GM18858 (cell line): ENCODE measurements around the gene LMAN1L.

Experiments used
- ATAC-seq: cut with Tn5 transposase; IDR thresholded peaks from one replicate; pipeline ENCODE4 v1.9.1; 2021; ENCODE audit not compliant: unreplicated experiment

LMAN1L gene

DNA sequence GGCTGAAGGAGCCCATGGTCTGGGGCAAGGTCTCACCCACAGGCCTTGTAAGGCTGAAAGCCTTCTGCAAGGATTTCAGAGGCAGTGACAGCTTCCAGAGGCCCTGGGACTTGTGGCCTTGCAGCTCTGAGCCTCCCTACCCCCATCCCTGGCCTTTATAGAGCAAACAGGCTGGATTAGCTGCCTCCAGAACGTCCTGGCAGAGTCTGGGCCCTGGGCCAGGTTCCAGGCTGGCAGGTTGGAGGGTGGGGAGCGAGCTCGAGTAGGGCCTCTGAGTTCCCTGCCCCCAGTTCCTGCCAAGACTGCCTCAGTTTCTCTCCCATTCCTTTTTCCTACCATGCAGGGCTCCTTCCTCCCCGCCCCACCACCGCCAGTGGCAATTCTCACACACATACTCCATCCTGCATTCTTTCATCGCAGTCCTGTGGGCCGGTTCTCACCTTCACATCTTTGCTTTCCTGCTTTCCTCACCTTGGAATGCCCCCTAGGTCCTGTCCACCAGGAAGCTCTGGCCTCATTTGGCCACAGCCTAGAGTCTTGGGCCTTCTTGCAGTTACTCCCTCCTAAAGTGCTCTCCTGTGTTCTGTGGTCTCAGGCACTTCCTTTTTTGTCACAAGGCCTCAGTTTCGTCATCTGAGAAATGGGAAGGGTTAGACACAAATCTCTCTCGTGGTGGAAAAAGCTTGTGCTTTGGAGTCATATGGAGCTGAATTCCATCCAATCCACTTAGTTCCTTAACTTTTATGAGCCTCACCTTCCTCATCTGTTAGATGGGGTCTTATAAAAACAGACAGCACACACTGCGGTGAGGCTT, 2.7 kb downstream of the LMAN1L start:
- ATAC-seq, result no peak

DNA sequence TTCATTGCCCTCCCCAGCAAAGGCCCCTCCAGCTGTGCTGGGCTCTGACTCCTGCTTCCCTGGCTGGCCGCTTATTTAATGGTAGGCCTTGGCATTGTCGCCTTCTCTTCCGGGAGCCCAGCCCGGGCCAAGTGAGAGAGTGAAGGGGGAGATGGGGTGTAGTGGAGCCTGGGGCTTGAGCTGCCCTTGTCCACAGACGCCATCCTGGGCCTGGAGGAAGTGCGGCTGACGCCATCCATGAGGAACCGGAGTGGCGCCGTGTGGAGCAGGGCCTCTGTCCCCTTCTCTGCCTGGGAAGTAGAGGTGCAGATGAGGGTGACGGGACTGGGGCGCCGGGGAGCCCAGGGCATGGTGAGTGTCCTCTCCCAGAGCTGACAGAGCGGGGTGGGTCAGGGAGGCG, 3.3 kb downstream of the LMAN1L start:
- no peak for ATAC-seq

DNA sequence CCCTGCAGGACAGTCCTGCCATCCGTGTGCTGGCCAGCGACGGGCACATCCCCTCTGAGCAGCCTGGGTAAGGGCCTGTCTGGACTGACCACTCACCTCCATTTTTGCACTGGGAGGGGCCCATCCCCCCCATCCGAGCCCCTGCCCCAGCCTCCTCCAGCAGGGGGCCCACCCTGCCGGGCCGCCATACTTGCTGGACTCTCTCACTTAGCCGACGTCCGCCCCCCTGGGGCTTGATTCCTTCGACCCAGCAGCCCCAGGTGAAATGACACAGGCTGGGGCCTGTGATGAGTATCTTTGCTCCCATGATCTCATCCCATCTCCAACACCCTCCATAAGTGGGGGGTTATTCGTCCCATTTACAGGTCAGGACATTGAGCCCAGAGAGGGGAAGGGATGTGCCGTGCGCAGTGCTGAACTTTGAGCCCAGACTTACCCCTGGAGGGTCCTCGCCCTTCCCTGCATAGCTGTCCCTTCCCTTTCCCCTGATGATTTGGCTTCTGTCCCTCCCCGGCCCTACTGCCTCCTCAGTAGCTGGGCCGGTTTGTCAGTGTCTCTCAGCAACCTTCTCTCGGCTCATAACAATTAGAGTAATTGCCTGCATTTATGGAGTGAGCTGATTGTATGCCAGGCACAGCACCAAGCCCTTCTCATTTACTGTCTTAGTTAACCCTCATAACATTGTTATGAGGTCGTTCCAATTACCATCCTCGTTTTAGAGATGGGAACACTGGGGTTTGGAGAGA, 4.2 kb downstream of the LMAN1L start:
- ATAC-seq, result no peak

DNA sequence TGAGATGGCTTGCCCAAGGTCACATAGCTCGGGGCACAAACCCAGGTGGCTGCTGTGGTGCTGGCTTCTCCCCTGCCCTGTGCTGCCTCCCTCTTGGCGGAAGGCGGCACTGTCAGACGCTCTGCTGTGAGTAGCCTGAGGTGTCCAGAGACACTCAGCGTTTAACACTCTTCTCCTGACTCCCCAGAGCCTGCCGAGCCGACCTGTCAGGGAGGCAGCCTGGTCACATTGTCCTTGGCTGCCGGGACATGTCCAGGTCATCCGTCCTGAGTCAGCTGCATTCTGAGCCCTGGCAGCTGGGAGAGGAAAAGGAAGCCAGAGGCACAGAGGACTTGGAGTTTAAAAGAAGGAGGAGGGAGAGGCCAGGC, 4.7 kb downstream of the LMAN1L start:
- ATAC-seq, result no peak

DNA sequence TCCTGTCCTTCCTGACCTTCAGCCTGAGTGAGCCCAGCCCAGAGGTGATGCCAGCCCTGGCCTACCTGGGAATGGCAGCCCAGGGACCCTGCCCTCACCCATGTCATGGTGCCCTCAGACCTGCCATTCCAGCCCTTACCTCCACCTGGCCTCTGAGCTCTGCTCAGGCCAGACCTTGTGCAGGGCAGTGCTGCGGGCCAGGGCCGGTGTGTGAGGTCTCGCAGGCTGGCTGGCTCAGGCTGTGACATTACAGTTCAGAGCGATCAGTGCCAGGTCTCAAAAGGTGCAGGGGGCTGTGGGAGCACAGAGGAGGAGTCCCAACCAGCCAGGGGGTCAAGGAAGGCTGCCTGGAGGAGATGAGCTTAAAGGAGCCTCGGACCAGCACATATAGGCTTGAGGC, 7.4 kb downstream of the LMAN1L start:
- no peak for ATAC-seq

DNA sequence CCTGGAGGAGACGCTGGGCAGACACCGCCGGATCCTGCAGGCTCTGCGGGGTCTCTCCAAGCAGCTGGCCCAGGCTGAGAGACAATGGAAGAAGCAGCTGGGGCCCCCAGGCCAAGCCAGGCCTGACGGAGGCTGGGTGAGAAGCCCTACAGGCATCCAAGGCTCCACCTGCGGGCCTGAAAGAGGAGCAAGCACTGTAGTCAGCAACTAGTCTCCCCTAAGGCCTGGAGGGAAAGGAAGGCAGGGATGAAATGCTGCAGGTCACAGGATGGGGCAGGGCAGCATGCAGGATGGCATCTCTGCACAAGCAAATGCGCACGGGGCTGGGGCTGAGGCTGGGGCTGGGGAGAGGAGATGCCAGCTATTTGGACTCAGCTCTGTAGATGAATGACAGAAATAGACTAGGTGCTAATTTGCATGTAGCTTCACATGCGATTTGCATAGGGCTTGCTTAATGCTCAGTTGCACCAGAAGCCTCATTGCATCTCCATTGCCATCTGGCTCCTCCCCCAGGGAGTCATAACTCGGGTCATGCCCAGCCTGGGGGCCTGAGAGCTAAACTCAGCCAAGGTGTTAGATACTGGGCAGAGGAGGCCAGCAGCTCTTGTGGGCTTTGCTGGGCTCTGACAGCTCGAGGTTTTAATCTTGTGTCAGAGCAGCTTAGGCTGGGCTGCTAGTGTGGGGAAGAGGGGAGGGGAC, 8.6 kb downstream of the LMAN1L start:
- ATAC-seq, result no peak

DNA sequence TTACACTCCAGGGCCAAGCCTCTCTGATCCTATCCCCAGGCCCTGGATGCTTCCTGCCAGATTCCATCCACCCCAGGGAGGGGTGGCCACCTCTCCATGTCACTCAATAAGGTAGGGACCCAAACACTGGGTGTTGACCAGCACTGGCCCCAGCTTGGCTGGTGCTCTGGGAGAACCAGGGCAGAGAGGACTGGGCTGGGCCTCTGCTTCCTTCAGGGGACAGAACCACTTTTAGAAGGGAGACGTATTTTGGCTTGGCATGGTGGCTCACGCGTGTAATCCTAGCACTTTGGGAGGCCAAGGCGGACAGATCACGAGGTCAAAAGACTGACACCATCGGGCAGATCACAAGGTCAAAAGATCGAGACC, 9.1 kb downstream of the LMAN1L start:
- no peak for ATAC-seq

DNA sequence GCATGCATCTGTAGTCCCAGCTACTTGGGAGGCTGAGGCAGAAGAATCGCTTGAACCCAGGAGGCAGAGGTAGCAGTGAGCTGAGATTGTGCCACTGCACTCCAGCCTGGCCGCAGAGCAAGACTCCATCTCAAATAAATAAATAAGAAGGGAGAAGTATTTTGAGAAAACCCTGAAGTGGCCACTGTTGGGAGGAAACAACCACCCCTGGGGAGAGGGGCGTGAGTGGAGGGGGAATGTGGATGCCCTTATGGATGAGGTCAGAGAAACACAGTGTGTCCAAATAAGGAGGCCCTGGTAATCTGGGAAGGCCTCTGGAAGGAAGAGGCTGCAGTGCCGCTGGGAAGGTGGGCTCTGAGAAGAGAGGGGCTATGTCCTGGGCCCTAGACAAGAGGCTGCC, 9.6 kb downstream of the LMAN1L start:
- no peak for ATAC-seq

DNA sequence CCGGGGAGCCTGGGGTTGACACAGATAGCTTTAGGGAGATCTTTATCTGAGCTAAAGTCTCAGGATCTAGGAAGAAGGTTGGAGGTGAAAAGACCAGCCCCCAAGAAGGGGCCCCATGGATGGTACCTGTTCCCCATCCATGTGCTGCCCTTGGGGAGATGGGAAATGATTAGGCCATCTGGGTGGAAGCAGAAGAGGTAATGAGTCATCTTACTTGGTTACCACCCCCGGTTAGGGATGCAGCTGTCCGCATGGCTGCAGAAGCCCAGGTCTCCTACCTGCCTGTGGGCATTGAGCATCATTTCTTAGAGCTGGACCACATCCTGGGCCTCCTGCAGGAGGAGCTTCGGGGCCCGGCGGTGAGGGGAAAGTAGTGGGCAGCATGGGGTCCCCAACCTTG, 10.7 kb downstream of the LMAN1L start:
- no peak for ATAC-seq

DNA sequence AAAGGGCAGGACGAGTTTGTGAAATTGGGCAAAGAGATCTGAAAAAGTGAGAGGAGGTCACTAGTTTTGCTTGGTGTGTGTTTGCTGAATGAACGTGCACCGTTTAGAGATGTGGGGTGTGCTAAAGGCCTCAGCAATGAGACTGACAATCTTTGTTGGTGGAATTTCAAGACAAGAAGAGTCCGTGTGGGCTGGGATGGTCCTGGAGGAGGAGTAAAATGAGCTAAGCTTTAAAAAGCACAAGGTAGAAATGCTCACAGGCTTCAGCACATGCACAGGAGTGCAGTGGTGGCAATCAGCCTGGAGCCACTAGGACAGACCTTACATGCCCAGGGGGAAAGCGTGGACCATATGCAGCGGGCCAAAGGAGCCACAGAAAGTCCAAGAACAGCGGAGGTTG, 12.3 kb downstream of the LMAN1L start:
- no peak for ATAC-seq

DNA sequence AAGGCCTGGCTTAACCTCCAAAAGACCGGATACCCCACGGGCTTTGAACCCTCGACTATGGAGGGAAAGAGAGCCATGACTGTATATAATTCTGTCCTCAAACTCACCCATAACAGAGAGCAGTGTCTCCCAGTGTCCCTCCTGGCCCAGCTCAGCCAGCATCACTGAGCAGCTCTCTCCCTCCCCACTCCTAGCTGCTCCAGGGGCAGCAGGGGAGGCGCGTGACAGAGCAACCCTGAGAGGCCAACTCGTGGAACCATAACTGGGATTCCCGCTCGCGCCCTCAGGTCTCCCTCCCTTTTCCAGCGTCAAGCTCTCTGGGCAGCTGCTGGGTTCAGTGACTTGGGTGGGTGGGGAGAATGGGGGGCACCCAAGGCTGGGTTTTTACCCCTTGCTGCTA, 13.2 kb downstream of the LMAN1L start:
- no peak for ATAC-seq

DNA sequence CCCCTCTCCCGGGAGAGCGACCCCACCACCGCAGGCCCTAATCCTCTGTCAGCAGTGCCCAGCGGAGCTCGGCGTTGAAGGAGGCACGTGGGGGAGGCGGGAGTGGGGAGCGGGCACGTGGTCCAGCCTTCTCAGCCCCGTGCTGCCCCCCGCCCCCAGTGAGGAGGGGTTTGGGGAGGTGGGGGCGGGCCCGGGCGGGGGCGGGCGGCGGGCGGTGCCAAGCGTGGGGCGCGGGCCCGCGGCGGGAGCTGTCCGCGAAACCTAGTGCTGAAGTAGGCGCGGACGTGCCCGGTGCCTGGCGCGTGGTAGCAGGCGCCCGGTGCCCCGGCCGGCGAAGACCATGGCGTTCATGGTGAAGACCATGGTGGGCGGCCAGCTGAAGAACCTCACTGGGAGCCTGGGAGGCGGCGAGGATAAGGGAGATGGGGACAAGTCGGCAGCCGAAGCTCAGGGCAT, 13.8 kb downstream of the LMAN1L start, which contains the start of gene CPLX3:
CPLX3 (plus strand) TSS at position 264 of the 456 bp plus-strand sequence; CDS start at position 341, 77 bp downstream.
- ATAC-seq, result no peak

DNA sequence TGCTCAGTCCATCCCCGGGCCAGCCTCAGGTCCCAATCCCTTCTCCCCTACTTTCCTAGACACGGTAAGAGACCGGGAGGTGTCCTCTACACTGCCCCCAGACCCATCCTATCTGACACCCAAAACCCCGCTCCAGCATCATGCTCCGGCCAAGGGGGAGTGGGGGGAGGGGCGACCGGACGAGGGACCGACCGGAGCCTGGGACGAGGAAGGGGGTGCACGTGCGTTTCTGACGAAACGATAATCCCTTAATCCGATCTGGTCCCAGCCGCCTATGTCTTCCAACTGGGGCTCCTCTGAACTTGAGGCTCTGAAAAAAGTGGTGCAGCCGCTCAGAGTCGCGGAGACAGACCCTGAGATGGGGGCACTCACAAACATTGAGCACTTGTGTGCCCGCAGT, 14.3 kb downstream of the LMAN1L start:
- no peak for ATAC-seq

DNA sequence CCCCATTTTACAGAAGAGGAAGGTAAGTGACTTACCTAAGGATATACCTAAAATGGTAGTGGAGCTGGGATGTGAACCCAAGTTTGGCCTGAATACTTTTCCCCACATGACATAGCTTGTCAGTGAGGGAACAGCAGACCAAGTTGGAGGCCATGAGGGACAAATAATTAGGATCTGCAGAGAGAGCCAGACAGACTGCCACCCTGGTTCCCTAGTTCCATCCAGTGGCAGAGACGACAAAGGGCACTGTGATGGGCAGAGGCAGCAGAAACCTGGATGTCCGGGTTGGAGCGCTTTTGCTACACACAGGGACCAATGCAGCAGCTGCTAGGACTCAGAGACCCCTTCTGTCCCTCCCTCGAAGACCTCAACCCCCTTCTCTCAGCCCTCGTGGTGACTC, 15.0 kb downstream of the LMAN1L start:
- ATAC-seq, result no peak

DNA sequence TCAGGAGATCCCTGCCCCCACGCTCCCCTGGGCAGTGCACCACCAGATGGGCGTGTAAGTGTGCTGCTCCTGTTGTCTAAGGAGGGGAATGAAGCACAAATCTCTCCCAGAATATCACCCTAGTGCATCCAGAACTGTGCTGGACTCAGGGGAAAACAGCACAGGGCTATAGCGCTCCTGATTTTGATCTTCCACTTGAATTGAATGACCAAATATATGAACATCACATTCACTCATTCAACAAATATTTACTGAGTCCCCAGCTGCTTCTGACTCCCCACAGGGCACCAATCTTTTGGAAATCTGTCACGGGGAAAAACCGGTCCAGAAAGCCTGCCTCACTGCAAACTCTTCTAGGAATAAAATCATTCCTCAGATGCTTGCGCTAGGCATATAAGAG, 16.2 kb downstream of the LMAN1L start:
- no peak for ATAC-seq

DNA sequence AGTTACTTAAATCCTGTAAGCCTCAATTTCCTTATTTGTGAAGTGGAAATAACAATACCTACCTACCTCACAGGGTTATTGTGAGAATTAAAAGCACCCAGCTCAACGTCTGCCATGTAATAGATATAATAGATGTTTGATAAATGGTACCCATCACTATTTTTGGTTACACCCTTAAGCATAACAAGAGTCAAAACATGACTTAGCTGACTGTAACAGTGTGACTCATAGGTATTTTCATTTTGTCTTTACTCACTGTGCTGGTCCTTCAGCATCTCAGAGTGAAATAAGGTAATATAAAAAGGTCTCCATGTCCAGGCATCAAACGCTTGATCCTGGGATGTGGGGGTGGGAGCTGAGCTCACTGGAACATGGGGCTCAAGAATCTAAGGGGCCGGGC, 16.9 kb downstream of the LMAN1L start:
- no peak for ATAC-seq

DNA sequence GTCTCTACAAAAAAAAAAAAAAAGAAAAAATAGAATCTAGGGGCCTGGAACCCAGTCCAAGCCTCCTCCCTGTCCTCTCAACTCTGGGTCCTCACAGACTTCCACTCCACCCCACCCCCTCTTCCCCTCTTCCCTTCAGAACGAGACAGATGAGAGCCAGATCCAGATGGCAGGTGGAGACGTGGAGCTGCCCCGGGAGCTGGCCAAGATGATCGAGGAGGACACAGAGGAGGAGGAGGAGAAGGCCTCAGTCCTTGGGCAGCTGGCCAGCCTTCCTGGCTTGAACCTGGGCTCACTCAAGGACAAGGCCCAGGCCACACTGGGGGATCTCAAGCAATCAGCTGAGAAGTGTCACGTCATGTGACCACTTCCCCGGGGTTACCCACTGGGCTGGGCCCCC, 17.4 kb downstream of the LMAN1L start:
- no peak for ATAC-seq

DNA sequence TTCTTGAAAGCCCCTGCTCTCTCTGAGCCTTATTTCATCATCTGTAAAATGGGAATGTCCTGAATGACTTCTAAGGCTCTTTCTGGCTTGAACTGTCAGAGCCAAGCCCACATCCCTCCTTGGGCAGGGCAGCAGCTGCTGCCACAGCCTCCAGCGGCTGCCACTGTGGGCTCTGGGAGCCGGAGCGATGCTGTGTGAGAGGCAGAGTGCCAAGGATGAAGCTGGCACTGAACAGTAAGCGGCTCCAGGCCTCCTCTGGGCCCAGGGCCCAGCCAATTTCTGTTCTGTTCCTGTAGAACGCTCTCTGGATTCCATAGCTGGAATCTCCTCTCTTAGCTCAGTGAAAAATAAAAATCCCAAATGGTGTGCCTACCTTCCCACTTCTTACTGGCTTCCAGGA, 18.2 kb downstream of the LMAN1L start:
- ATAC-seq, result no peak

DNA sequence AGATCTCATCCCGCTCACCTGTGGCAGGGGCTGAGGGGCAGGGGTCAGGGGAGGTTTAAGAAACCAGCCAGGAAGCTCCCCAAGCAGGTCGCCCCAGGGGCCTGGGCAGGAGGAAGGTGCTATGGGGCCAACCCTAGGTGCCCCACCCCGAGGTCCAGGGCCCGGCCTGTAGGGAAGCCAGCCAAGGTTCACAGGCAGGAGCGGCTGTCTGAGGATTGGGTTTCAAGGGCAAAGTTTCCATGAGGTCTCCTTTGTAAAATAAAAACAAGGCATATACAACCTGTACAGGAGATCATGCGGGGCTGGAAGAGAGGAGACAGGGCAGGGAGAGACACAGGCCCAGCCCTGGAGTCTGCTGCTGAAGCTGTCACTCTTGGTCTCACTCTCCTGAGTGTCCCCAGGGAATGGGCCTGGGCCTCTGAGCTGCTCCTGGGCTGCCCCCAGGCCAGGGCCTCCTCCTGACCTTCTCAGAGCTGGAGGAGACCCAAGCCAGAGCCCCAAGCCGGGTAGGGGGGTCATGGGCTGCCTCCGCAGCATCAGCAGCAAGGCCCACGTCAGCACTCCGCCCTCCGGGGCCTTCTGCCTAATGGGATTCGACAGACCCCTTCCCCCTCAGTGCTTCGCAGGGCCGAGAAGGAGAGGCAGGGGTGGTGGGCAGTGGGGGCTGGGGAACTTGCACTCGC, 19.3 kb downstream of the LMAN1L start:
- ATAC-seq, result no peak

DNA sequence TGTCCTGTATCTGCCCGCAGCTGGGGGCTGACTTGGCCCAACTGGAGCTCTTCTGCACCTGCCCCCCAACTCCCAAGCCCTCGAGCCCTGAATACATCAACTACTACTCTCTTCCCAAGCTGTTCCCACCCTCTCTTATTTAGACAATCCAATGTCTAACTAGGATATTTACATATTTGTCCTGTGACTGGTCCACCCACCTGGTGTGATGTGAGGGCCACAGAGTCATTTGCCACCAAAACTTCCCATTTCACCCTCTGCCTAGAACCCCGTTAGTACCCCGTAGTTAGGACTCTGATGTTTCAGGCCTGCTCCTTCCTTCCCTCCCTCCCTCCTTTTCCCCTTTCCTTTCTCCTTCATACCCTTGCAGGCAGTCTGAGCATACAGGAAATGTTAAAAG, 20.2 kb downstream of the LMAN1L start:
- ATAC-seq, result no peak

DNA sequence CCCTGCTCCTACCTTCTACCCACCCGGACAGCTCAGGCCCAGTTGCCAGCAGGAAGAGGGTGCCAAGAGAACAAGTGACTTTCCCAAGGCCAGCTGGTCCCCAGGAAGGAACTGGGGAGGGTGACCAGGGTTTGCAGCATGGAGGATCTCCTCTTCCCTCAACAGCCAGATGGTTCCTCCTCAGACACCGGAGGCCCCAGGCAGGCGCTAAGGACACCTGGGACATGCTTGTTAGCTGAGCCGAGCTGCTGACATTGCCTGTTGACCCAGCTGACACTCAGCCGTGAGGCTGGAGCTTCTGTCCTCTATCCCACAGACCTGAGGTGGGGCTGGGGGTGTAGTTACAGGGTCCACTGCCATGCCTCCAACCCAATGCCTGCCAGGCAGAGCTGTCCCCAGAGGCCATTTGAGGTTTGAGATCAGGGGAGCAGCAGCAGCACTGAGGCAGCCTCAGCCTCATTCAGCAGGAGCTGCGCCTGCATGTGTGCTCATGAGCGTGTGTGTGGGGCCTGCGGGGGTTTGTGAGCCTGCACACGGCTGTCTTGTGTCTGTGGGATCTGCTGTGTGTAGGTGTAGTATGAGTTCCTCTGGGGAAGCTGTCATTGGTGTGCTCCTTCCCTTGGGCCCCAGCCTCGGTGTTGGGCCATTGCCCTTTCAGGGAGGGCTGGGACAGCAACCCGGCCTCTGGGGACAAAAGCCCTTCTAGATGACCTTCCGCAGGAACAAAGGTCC, 20.9 kb downstream of the LMAN1L start:
- no peak for ATAC-seq
